Measurements from ENCODE around the gene SASH1.

- no peak for TF ChIP-seq ZNF274 (IDR thresholded peaks at IDR 0.05; ENCODE audit: low read depth, low read length)
- no peak for TF ChIP-seq SUZ12 (IDR thresholded peaks at IDR 0.05; ENCODE audit: extremely low read depth, insufficient read depth, insufficient read length)
Measured at GRCh38 chr6:148583631-148584030, 241.0 kb downstream of the SASH1 start.
